PC-3 (cell line): ENCODE data around the gene CHRNG. TPM values are rescaled to one million over a fixed set of nuclear protein-coding genes. Genes with fewer than 3 reads are reported as not detected.

Source experiments
- ATAC-seq: fragments of 200-7000 bp; cut with Tn5 transposase; 2 replicates; pipeline ENCODE4 v1.9.1; 2020; ENCODE audit warnings: mild to moderate bottlenecking, moderate library complexity
- BruUV-seq: library from RNA; stranded (reverse); fragments of 400-500 nt; replicated peaks from 2 replicates; lab custom pipeline; 2021; lab: Mats Ljungman, UMichigan
- CTCF ChIA-PET: fragments of 300-600 bp; sonication (Branson Sonifier 250); formaldehyde crosslinking; loops from one replicate; lab custom pipeline; 2022; ENCODE audit warnings: antibody characterized with exemption; lab: Charles Lee
- POLR2A ChIA-PET: fragments of 300-600 bp; sonication (Branson Sonifier 250); formaldehyde crosslinking; loops from one replicate; lab custom pipeline; 2022; ENCODE audit warnings: antibody characterized with exemption; ENCODE audit not compliant: unreplicated experiment; lab: Charles Lee
- DNase-seq: peaks from one replicate; pipeline ENCODE4 v3.0.0-alpha.2; 2015
- H2AFZ ChIP-seq: fragments of 300-600 bp; sonication (generic); 2 replicates; pipeline ENCODE4 v1.6.0; 2016; ENCODE audit warnings: antibody characterized with exemption, low read length
- H3F3A ChIP-seq: fragments of 300-600 bp; sonication (generic); one replicate; pipeline ENCODE4 v1.6.0; 2017; ENCODE audit warnings: antibody characterized with exemption, low read length, control low read depth, mild to moderate bottlenecking; ENCODE audit not compliant: unreplicated experiment
- H3K27ac ChIP-seq: fragments of 300-600 bp; sonication (generic); 2 replicates; pipeline ENCODE4 v1.5.1; 2016; ENCODE audit warnings: mild to moderate bottlenecking, low read length
- H3K27me3 ChIP-seq: fragments of 300-600 bp; sonication (generic); 2 replicates; pipeline ENCODE4 v1.6.1; 2016; ENCODE audit warnings: low read length, mixed read lengths
- H3K36me3 ChIP-seq: fragments of 300-600 bp; sonication (generic); 2 replicates; pipeline ENCODE4 v1.6.1; 2016; ENCODE audit warnings: low read depth, mixed run types, low read length, mixed read lengths
- H3K4me1 ChIP-seq: fragments of 300-600 bp; sonication (generic); 2 replicates; pipeline ENCODE4 v1.5.1; 2016; ENCODE audit warnings: low read length; ENCODE audit not compliant: insufficient read depth
- H3K4me2 ChIP-seq: fragments of 300-600 bp; sonication (generic); 2 replicates; pipeline ENCODE4 v1.6.0; 2016; ENCODE audit warnings: low read length
- H3K4me3 ChIP-seq: fragments of 300-600 bp; sonication (generic); 2 replicates; pipeline ENCODE4 v1.5.1; 2016; ENCODE audit warnings: mild to moderate bottlenecking, low read length, mixed read lengths
- H3K79me2 ChIP-seq: fragments of 300-600 bp; sonication (generic); 2 replicates; pipeline ENCODE4 v1.6.1; 2017; ENCODE audit warnings: low read length, mixed read lengths
- H3K9ac ChIP-seq: fragments of 300-600 bp; sonication (generic); 2 replicates; pipeline ENCODE4 v1.6.0; 2016; ENCODE audit warnings: mild to moderate bottlenecking, low read length
- H3K9me2 ChIP-seq: fragments of 300-600 bp; sonication (generic); replicated peaks from 2 replicates; pipeline ENCODE4 v1.6.1; 2016; ENCODE audit warnings: mixed run types, low read length, mixed read lengths
- H3K9me3 ChIP-seq: fragments of 300-600 bp; sonication (generic); 2 replicates; pipeline ENCODE4 v1.6.1; 2016; ENCODE audit warnings: low read length, mixed read lengths
- H4K20me1 ChIP-seq: fragments of 300-600 bp; sonication (generic); 2 replicates; pipeline ENCODE4 v1.6.1; 2016; ENCODE audit warnings: low read length, mixed read lengths
- EZH2 ChIP-seq: fragments of 300-600 bp; sonication (generic); IDR thresholded peaks from one replicate; pipeline ENCODE4 v1.6.1; 2017; ENCODE audit warnings: antibody characterized with exemption, mild to moderate bottlenecking, low read length; ENCODE audit not compliant: unreplicated experiment
- EZH2phosphoT487 ChIP-seq: fragments of 300-600 bp; sonication (generic); IDR thresholded peaks from 2 replicates; pipeline ENCODE4 v1.6.1; 2018; ENCODE audit warnings: mild to moderate bottlenecking, antibody characterized with exemption, low read length, borderline replicate concordance
- intact Hi-C: fragments of 100-400 bp; cut with micrococcal nuclease; formaldehyde crosslinking; loops from 2 replicates; pipeline ENCODE4 v1.9.0; 2023
- total RNA-seq: library from RNA; depleted of rRNA; stranded (reverse); fragments of >200 nt; gene quantifications from 2 replicates; pipeline ENCODE4 v1.2.3, GENCODE V29; 2014
- TF ChIP-seq, protein P1 (sequence below): fragments of 300-600 bp; sonication (generic); conservative IDR thresholded peaks from 2 replicates; pipeline ENCODE4 v1.5.1; 2017; ENCODE audit warnings: antibody characterized with exemption, low read depth, mild to moderate bottlenecking, low read length

Gene CHRNG
- total RNA-seq, 1 experiment from 2014 or later: not detected

DNA sequence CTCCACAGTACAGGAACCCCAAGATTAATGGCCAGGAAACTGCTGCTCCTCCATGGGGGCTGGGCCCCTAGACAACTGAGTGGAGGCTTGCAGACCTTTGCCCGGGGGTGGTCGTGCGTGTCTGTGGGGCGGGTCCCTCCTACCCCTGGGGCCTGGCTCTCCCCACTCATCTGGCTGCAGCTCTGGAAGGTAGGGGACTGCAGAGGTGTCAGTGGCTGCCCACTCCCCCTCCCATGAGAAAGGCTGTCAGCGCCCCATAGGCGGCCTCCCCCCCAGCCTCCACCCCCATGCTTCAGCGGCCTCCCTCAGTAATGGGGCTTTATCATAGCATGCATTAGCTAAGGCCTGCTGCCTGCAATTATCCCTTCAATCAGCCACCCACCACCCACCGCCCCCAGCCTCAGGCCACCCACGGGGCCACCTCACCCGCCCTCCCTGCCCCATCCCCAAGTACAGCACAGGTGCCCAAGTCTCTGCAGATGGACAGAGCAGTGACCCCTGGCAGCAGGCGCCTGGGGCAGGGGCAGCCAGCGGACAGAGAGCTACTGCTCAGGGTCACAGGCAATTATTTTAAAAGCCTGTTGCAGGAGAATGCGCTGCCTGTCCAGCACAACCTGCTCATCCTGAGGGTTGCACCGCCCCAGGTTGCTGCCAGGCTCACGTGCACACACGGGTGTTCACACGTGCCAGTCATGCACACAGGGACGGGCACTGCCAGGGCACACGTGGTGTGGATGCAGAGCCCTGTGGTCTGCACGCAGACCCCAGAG lies 42.8 kb upstream of the CHRNG start:
- Histone ChIP-seq H3K9me3 (no peaks in the 10 kb centered on the region), H3K4me1 (no peaks in the 10 kb centered on the region), H3F3A (no peaks in the 10 kb centered on the region), H3K9me2 (no peaks in the 10 kb centered on the region), H3K9ac (no peak overlapping the region), H3K4me2 (no peak overlapping the region), H4K20me1 (no peaks in the 10 kb centered on the region), H3K79me2 (no peaks in the 10 kb centered on the region), H3K36me3 (no peaks in the 10 kb centered on the region), H2AFZ (no peak overlapping the region), H3K27me3 (no peaks in the 10 kb centered on the region), H3K27ac (no peak overlapping the region), H3K4me3 (no peak overlapping the region)
- ATAC-seq (no peak), DNase-seq (no peak)
- TF ChIP-seq EZH2: no peak
- TF ChIP-seq, protein P1, sequence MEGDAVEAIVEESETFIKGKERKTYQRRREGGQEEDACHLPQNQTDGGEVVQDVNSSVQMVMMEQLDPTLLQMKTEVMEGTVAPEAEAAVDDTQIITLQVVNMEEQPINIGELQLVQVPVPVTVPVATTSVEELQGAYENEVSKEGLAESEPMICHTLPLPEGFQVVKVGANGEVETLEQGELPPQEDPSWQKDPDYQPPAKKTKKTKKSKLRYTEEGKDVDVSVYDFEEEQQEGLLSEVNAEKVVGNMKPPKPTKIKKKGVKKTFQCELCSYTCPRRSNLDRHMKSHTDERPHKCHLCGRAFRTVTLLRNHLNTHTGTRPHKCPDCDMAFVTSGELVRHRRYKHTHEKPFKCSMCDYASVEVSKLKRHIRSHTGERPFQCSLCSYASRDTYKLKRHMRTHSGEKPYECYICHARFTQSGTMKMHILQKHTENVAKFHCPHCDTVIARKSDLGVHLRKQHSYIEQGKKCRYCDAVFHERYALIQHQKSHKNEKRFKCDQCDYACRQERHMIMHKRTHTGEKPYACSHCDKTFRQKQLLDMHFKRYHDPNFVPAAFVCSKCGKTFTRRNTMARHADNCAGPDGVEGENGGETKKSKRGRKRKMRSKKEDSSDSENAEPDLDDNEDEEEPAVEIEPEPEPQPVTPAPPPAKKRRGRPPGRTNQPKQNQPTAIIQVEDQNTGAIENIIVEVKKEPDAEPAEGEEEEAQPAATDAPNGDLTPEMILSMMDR: no peak
- TF ChIP-seq EZH2phosphoT487: no peak
- ChIA-PET POLR2A (no interaction called here), CTCF (no interaction called here)
- intact Hi-C loops: no loop called here
- BruUV-seq: no TSS peak

DNA sequence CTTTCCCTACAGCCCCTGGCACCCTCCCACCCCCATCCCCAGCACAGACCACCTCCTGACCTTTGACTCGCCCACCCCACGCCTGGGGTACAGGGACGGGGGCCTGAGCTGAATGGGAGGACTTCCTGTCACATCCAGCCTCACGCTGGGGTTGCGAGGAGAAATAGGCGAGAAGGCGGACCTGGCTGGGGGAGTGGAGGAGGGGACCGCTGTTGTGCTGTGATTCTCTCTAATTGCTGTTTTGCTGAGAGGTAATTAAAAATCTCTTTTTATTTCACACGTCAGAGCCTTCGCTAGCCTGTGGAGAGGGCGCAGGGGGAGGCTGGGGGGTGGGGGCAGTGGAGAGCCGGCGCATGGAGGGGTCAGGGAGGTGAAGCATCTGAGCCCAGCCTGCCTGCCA lies 42.1 kb upstream of the CHRNG start:
- Histone ChIP-seq H3K4me3 (no peak overlapping the region), H3K4me1 (no peaks in the 10 kb centered on the region), H3K9me3 (no peaks in the 10 kb centered on the region), H4K20me1 (no peaks in the 10 kb centered on the region), H3F3A (no peaks in the 10 kb centered on the region), H3K27ac (no peak overlapping the region), H3K36me3 (no peaks in the 10 kb centered on the region), H3K9me2 (no peaks in the 10 kb centered on the region), H3K9ac (no peak overlapping the region), H2AFZ (no peak overlapping the region), H3K27me3 (no peaks in the 10 kb centered on the region), H3K79me2 (no peaks in the 10 kb centered on the region), H3K4me2 (no peak overlapping the region)
- TF ChIP-seq EZH2: no peak
- TF ChIP-seq, protein P1: no peak
- TF ChIP-seq EZH2phosphoT487: no peak
- ChIA-PET POLR2A (no interaction called here), CTCF (no interaction called here)
- BruUV-seq: no TSS peak
- ATAC-seq (no peak), DNase-seq (no peak)
- intact Hi-C loops: no loop called here

- H3K27me3 ChIP-seq: peaks cover 6% of the 10 kb centered on the region
- BruUV-seq: no TSS peak
- H3K9me2 ChIP-seq: no peaks in the 10 kb centered on the region
- CTCF ChIA-PET: no interaction called here
- ATAC-seq (no peak), DNase-seq (no peak)
- no peaks in the 10 kb centered on the region for H3F3A ChIP-seq
- no peak for TF ChIP-seq EZH2
- H3K9me3 ChIP-seq: no peaks in the 10 kb centered on the region
- no peaks in the 10 kb centered on the region for H4K20me1 ChIP-seq
- H3K4me2 ChIP-seq: no peak overlapping the region
- H2AFZ ChIP-seq: no peak overlapping the region
- no peak overlapping the region for H3K4me3 ChIP-seq
- H3K4me1 ChIP-seq: no peaks in the 10 kb centered on the region
- no peaks in the 10 kb centered on the region for H3K79me2 ChIP-seq
- POLR2A ChIA-PET: no interaction called here
- no peak overlapping the region for H3K27ac ChIP-seq
- intact Hi-C loops: no loop called here
- H3K36me3 ChIP-seq: no peaks in the 10 kb centered on the region
- no peak overlapping the region for H3K9ac ChIP-seq
These were observed 41.0 kb upstream of the CHRNG start for GRCh38 chr2:232498452-232498851.
